K562 (cell line): ENCODE results near the gene DIP2A. TPM values are rescaled to one million over a fixed set of nuclear protein-coding genes. Genes with fewer than 3 reads are reported as not detected.

Experiments used
- ATAC-seq: fragments of 200-7000 bp; cut with Tn5 transposase; 3 replicates; pipeline ENCODE4 v1.9.1; 2020; ENCODE audit warnings: moderate library complexity
- BruUV-seq: library from RNA; stranded (reverse); fragments of 400-500 nt; replicated peaks from 2 replicates; lab custom pipeline; 2021; lab: Mats Ljungman, UMichigan
- CTCF ChIA-PET: fragments of 300-600 bp; formaldehyde crosslinking; extraction: SDS; loops from one replicate; lab custom pipeline; 2021; ENCODE audit warnings: low intra/inter-chr PET ratio; lab: Yijun Ruan, JAX
- POLR2A ChIA-PET: fragments of 300-600, 350-650 bp; sonication (Branson Sonifier 250); formaldehyde crosslinking; extraction: SDS; loops from one replicate; lab custom pipeline; 2021; ENCODE audit warnings: antibody characterized with exemption, inconsistent platforms; lab: Yijun Ruan, JAX
- DNase-seq, 4 experiments: peaks; one replicate each; pipeline versions ENCODE4 v3.0.0 to v3.0.0-alpha.2; 2011 to 2018; ENCODE audit warnings: low spot score in 3 of 4, mixed read lengths in 3 of 4; ENCODE audit errors: extremely low read depth in 1 of 4
- FAIRE-seq: peaks from 2 replicates; lab custom pipeline; 2011; peaks lifted over from hg19 to GRCh38; lab: Jason Lieb, UNC
- H2AFZ ChIP-seq: 2 replicates; pipeline ENCODE4 v1.6.0; 2011; ENCODE audit warnings: low read depth, low read length, control low read depth, inconsistent platforms
- H3K27ac ChIP-seq: fragments of 200-600 bp; 3 replicates; pipeline ENCODE4 v1.8.0; 2011; ENCODE audit warnings: low read depth, mild to moderate bottlenecking, control low read depth, inconsistent platforms, low read length, moderate library complexity, mixed read lengths; ENCODE audit errors: extremely low read depth
- H3K27me3 ChIP-seq, 2 experiments: fragments of 300-600 bp in 1 of 2; 2 replicates in 1 of 2; 3 replicates in 1 of 2; pipeline versions ENCODE4 v1.6.0 to v1.8.0; 2011; ENCODE audit warnings: inconsistent platforms in 2 of 2, low read length in 2 of 2, mild to moderate bottlenecking in 1 of 2, mixed read lengths in 1 of 2, moderate library complexity in 1 of 2; ENCODE audit not compliant: control insufficient read depth in 2 of 2, insufficient read depth in 2 of 2
- H3K36me3 ChIP-seq: fragments of 300-600 bp; 3 replicates; pipeline ENCODE4 v1.8.0; 2011; ENCODE audit warnings: mild to moderate bottlenecking, low read length, inconsistent platforms; ENCODE audit not compliant: control insufficient read depth, insufficient read depth
- H3K4me1 ChIP-seq, 2 experiments: fragments of 200-600 bp in 1 of 2; replicated peaks in 1 of 2; 2 replicates in 1 of 2; 3 replicates in 1 of 2; pipeline versions ENCODE4 v1.5.1 to v1.8.0; 2011; ENCODE audit warnings: inconsistent platforms in 2 of 2, low read length in 2 of 2, mild to moderate bottlenecking in 1 of 2, mixed read lengths in 1 of 2, moderate library complexity in 1 of 2; ENCODE audit not compliant: control insufficient read depth in 2 of 2, insufficient read depth in 2 of 2
- H3K4me2 ChIP-seq: 2 replicates; pipeline ENCODE4 v1.6.1; 2011; ENCODE audit warnings: low read length, control low read depth, inconsistent platforms, mixed read lengths; ENCODE audit not compliant: insufficient read depth
- H3K4me3 ChIP-seq: fragments of 200-600 bp; sonication (generic), shearing (Covaris generic); 2 replicates; pipeline ENCODE4 v1.5.1; 2016; ENCODE audit warnings: control low read depth, inconsistent platforms
- H3K79me2 ChIP-seq: fragments of 200-600 bp; 3 replicates; pipeline ENCODE4 v1.8.0; 2011; ENCODE audit warnings: low read length, inconsistent platforms; ENCODE audit not compliant: control insufficient read depth, insufficient read depth
- H3K9ac ChIP-seq, 2 experiments: 2 replicates each; pipeline versions ENCODE4 v1.6.0 to v1.6.1; 2011; ENCODE audit warnings: low read depth in 2 of 2, low read length in 2 of 2, control low read depth in 1 of 2, inconsistent platforms in 1 of 2, mild to moderate bottlenecking in 1 of 2, mixed read lengths in 1 of 2; ENCODE audit not compliant: insufficient read depth in 1 of 2
- H3K9me1 ChIP-seq: one replicate; pipeline ENCODE4 v1.6.0; 2011; ENCODE audit warnings: inconsistent platforms, mild to moderate bottlenecking, low read length, moderate library complexity; ENCODE audit not compliant: control insufficient read depth, insufficient read depth
- H3K9me3 ChIP-seq: replicated peaks from 2 replicates; pipeline ENCODE4 v1.5.1; 2011; ENCODE audit warnings: low read depth, low read length, inconsistent platforms; ENCODE audit not compliant: control insufficient read depth, insufficient read depth
- H4K20me1 ChIP-seq: replicated peaks from 2 replicates; pipeline ENCODE4 v1.6.1; 2011; ENCODE audit warnings: low read length, inconsistent platforms, mixed read lengths; ENCODE audit not compliant: control insufficient read depth, insufficient read depth
- CBFA2T3 ChIP-seq: fragments of 450-650 bp; IDR thresholded peaks from 2 replicates; pipeline ENCODE4 v1.6.1; 2017
- EWSR1 ChIP-seq: fragments of 450-650 bp; IDR thresholded peaks from 2 replicates; pipeline ENCODE4 v1.6.1; 2018; ENCODE audit warnings: borderline replicate concordance, mild to moderate bottlenecking, low read depth, moderate library complexity; ENCODE audit not compliant: partially characterized antibody
- HDAC3 ChIP-seq: fragments of 450-650 bp; IDR thresholded peaks from 2 replicates; pipeline ENCODE4 v1.6.1; 2018; ENCODE audit warnings: borderline replicate concordance, mild to moderate bottlenecking, moderate library complexity; ENCODE audit not compliant: partially characterized antibody
- HNRNPL ChIP-seq: fragments of 200-400 bp; formaldehyde crosslinking; IDR thresholded peaks from 2 replicates; pipeline ENCODE4 v1.6.1; 2017; ENCODE audit warnings: low read depth, mild to moderate bottlenecking, low read length
- KDM4B ChIP-seq, 2 experiments: fragments of 450-650 bp in 1 of 2; sonication (generic) in 1 of 2; IDR thresholded peaks; 2 replicates each; pipeline ENCODE4 v1.6.1; 2016 to 2017; ENCODE audit warnings: borderline replicate concordance in 2 of 2, antibody characterized with exemption in 1 of 2, low read depth in 1 of 2, mild to moderate bottlenecking in 1 of 2
- NCOA6 ChIP-seq: fragments of 450-650 bp; IDR thresholded peaks from 2 replicates; pipeline ENCODE4 v1.6.1; 2017; ENCODE audit warnings: mild to moderate bottlenecking
- NRF1 ChIP-seq, 2 experiments: fragments of 450-650 bp; IDR thresholded peaks in 1 of 2; conservative IDR thresholded peaks in 1 of 2; 2 replicates each; pipeline ENCODE4 v1.6.1; 2014; ENCODE audit warnings: mild to moderate bottlenecking in 2 of 2
- POLR2A ChIP-seq: fragments of 450-650 bp; conservative IDR thresholded peaks from 2 replicates; pipeline ENCODE4 v1.6.1; 2016
- PTRF ChIP-seq: fragments of 450-650 bp; IDR thresholded peaks from 2 replicates; pipeline ENCODE4 v1.6.1; 2016; ENCODE audit warnings: mild to moderate bottlenecking, missing genetic modification characterization, missing compliant biosample characterization
- RB1 ChIP-seq: fragments of 450-650 bp; IDR thresholded peaks from 2 replicates; pipeline ENCODE4 v1.6.1; 2017; ENCODE audit warnings: low read depth, mild to moderate bottlenecking
- RBM39 ChIP-seq: fragments of 200-400 bp; formaldehyde crosslinking; optimal IDR thresholded peaks from 2 replicates; pipeline ENCODE3; 2018; ENCODE audit warnings: low read depth, low read length
- SP1 ChIP-seq: sonication (generic); formaldehyde crosslinking; IDR thresholded peaks from 2 replicates; pipeline ENCODE4 v1.8.1; 2022; ENCODE audit warnings: mild to moderate bottlenecking, missing genetic modification reagents
- STAT5A ChIP-seq: IDR thresholded peaks from 2 replicates; pipeline ENCODE4 v1.6.1; 2012; ENCODE audit warnings: low read length, inconsistent platforms, borderline replicate concordance
- XRCC5 ChIP-seq: fragments of 200-400 bp; formaldehyde crosslinking; IDR thresholded peaks from 2 replicates; pipeline ENCODE4 v1.6.1; 2017; ENCODE audit warnings: low read depth, mild to moderate bottlenecking, low read length
- ZFP36 ChIP-seq: fragments of 150-350 bp; IDR thresholded peaks from 2 replicates; pipeline ENCODE4 v1.6.1; 2018; ENCODE audit warnings: low read length, low read depth; ENCODE audit not compliant: partially characterized antibody
- ZFPM2 ChIP-seq: fragments of 250-450 bp; sonication (Bioruptor Pico); IDR thresholded peaks from 2 replicates; pipeline ENCODE4 v1.5.1; 2022; ENCODE audit warnings: mild to moderate bottlenecking
- ZNF696 ChIP-seq: fragments of 250-450 bp; sonication (Bioruptor Pico); conservative IDR thresholded peaks from 2 replicates; pipeline ENCODE4 v1.4.0; 2020; ENCODE audit warnings: mild to moderate bottlenecking, moderate library complexity
- WGBS: fragments of 100-300 bp; shearing (Covaris generic); methylation state at CpG from one replicate; pipeline ENCODE4 v1.1.6; 2016; ENCODE audit warnings: low coverage, mixed read lengths; ENCODE audit not compliant: insufficient coverage; ENCODE audit errors: missing lambda C conversion rate; 5-methylcytosine and 5-hydroxymethylcytosine counted together
- in situ Hi-C: fragments of 300-500 bp; cut with MboI; formaldehyde crosslinking; loops from 4 replicates; pipeline ENCODE4 v1.15.0; 2018; ENCODE audit warnings: inconsistent platforms, mixed read lengths
- intact Hi-C: fragments of 100-400 bp; cut with micrococcal nuclease; formaldehyde crosslinking; loops from 2 replicates; pipeline ENCODE4 v1.14.2; 2022
- polyA plus RNA-seq, 8 experiments: library from polyadenylated mRNA; depleted of rRNA in 4 of 8; stranded (reverse) in 5 of 8; unstranded in 3 of 8; fragments of >200 nt; fragmentation: Nextera tagmentation in 2 of 8; fragmentation: Illumina TruSeq in 1 of 8; extraction: Ambion mirVana in 2 of 8; extraction: Trizol in 1 of 8; gene quantifications; 2 replicates each; pipeline versions ENCODE4 v1.2.1 to v1.2.3, GENCODE V29; 2011 to 2014; ENCODE audit warnings: inconsistent platforms in 1 of 8, missing spikeins in 1 of 8
- total RNA-seq, 7 experiments: library from RNA; depleted of rRNA in 6 of 7; stranded (reverse); fragments of >200 nt in 6 of 7; fragmentation: Illumina TruSeq in 2 of 7; extraction: Trizol in 2 of 7; gene quantifications; 2 replicates each; pipeline versions ENCODE4 v1.2.1 to v1.2.3, GENCODE V29; 2011 to 2021; ENCODE audit warnings: low replicate concordance in 1 of 7
- TF ChIP-seq, protein P1 (sequence below): fragments of 450-650 bp; formaldehyde crosslinking; IDR thresholded peaks from 2 replicates; pipeline ENCODE4 v1.4.0; 2022; ENCODE audit warnings: mild to moderate bottlenecking, moderate library complexity
- TF ChIP-seq, protein P2 (sequence below): fragments of 450-650 bp; IDR thresholded peaks from 2 replicates; pipeline ENCODE4 v1.6.1; 2016; ENCODE audit warnings: antibody characterized with exemption

The DIP2A gene
- total and polyA plus RNA-seq, 9 of the 15 experiments (the other 6 are each of a cell fraction or from before 2014, with no cell fraction given) = 4.3 to 34.5 (median 20.3) TPM

DNA sequence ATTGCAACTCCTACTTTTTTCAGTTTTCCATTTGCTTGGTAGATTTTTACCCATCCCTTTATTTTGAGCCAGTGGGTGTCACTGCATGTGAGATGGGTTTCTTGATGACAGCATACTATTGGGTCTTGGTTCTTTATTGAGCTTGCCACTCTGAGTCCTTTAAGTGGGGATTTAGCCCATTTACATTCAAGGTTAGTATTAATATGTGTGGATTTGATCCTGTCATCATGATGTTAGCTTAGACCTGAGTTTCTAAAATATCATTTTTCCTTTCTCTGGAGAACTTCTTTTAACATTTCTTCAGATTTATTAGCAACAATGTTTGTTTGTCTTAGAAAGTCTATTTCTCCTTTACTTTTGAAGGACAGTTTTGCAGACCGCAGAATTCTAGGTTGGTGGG, 158.0 kb downstream of the DIP2A start:
- CTCF ChIA-PET = no interaction called here
- intact Hi-C loops = no loop called here
- BruUV-seq = no TSS peak
- Histone ChIP-seq H3K4me2 (no peak overlapping the region), H4K20me1 (no peaks in the 10 kb centered on the region), H3K27ac (no peak overlapping the region), H3K4me1 (no peaks in the 10 kb centered on the region), H3K4me3 (no peak overlapping the region), H3K9me3 (no peaks in the 10 kb centered on the region; the same call in 1 of the 2 replicates), H3K27me3 (peaks cover 15 to 21% of the 10 kb centered on the region in 2 experiments), H3K36me3 (no peaks in the 10 kb centered on the region), H3K9ac (no peak overlapping the region), H3K9me1 (no peaks in the 10 kb centered on the region), H3K79me2 (no peaks in the 10 kb centered on the region), H2AFZ (no peak overlapping the region)
- no peak for DNase-seq
- in situ Hi-C loops = no loop called here
- TF ChIP-seq, protein P1, sequence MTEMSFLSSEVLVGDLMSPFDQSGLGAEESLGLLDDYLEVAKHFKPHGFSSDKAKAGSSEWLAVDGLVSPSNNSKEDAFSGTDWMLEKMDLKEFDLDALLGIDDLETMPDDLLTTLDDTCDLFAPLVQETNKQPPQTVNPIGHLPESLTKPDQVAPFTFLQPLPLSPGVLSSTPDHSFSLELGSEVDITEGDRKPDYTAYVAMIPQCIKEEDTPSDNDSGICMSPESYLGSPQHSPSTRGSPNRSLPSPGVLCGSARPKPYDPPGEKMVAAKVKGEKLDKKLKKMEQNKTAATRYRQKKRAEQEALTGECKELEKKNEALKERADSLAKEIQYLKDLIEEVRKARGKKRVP (CRISPR knock-in tag) = no peak
- TF ChIP-seq STAT5A (no peak), RBM39 (no peak), PTRF (tag) (no peak), ZFP36 (no peak), ZNF696 (CRISPR knock-in tag) (no peak), ZFPM2 (CRISPR knock-in tag) (no peak), EWSR1 (no peak), XRCC5 (no peak), HNRNPL (no peak), NRF1 (conservative IDR thresholded peaks at IDR 0.05 in 1 of 2, IDR thresholded peaks at IDR 0.05 in 1 of 2) (no peak), POLR2A (no peak), KDM4B (IDR thresholded peaks at IDR 0.05; ENCODE audit: borderline replicate concordance in 2 of 2, low read depth in 1 of 2) (no peak), RB1 (no peak), NCOA6 (no peak), HDAC3 (no peak), CBFA2T3 (no peak), SP1 (CRISPR knock-in tag) (no peak)
- TF ChIP-seq, protein P2, sequence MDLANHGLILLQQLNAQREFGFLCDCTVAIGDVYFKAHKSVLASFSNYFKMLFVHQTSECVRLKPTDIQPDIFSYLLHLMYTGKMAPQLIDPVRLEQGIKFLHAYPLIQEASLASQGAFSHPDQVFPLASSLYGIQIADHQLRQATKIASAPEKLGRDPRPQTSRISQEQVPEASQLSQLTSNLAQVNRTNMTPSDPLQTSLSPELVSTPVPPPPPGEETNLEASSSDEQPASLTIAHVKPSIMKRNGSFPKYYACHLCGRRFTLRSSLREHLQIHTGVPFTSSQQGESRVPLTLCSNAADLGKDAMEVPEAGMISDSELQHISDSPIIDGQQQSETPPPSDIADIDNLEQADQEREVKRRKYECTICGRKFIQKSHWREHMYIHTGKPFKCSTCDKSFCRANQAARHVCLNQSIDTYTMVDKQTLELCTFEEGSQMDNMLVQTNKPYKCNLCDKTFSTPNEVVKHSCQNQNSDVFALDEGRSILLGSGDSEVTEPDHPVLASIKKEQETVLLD = no peak
- ATAC-seq = no peak
- no peak for FAIRE-seq
- POLR2A ChIA-PET = interaction anchor here (0.6 kb wide), 1 partner anchor 248 kb away, joined by 3 read pairs; no protein-coding TSS in a partner anchor
- WGBS = 5% methylated on average over 1 of the region's 1 CpG
